B cell (primary cell): Measurements from ENCODE around the gene KIF11. TPM values are rescaled to one million over a fixed set of nuclear protein-coding genes. Genes with fewer than 3 reads are reported as not detected.
A peak's percentile ranks its signal among the peaks of the same experiment; 100 is the strongest.

Experiments
- ATAC-seq: fragments of 200-7000 bp; cut with Tn5 transposase; one replicate; pipeline ENCODE4 v1.10.0; 2021; ENCODE audit warnings: low read depth, mild to moderate bottlenecking, moderate number of reproducible peaks, moderate library complexity
- CTCF ChIA-PET: fragments of 350-600 bp; sonication (Branson Sonifier 250); formaldehyde crosslinking; loops from one replicate; lab custom pipeline; 2021; ENCODE audit warnings: antibody characterized with exemption, inconsistent platforms; lab: Charles Lee
- POLR2A ChIA-PET: fragments of 350-600 bp; sonication (Branson Sonifier 250); formaldehyde crosslinking; loops from one replicate; lab custom pipeline; 2021; ENCODE audit warnings: antibody characterized with exemption; lab: Charles Lee
- DNase-seq: peaks from one replicate; pipeline ENCODE4 v3.0.0; 2013
- H2AFZ ChIP-seq: 2 replicates; pipeline ENCODE4 v1.6.1; 2012; ENCODE audit warnings: mild to moderate bottlenecking, low read depth, low read length; ENCODE audit not compliant: insufficient read depth, poor library complexity, severe bottlenecking
- H3K27ac ChIP-seq, 2 donors: 1 replicate in 1 of 2; 2 replicates in 1 of 2; pipeline ENCODE4 v1.5.1; 2012 to 2013; ENCODE audit warnings: low read length in 2 of 2, mild to moderate bottlenecking in 2 of 2, moderate library complexity in 1 of 2
- H3K27me3 ChIP-seq, 4 experiments: fragments of 200-600 bp in 1 of 4; sonication (generic) in 1 of 4; replicated peaks in 1 of 4; 1 replicate in 2 of 4; 2 replicates in 2 of 4; pipeline versions ENCODE4 v1.6.1 to v1.7.0; 2013 to 2016; ENCODE audit warnings: low read length in 3 of 4, mild to moderate bottlenecking in 2 of 4, mixed read lengths in 1 of 4, moderate library complexity in 1 of 4; ENCODE audit not compliant: insufficient read depth in 4 of 4, control insufficient read depth in 3 of 4; ENCODE audit errors: control extremely low read depth in 1 of 4
- H3K36me3 ChIP-seq, 2 experiments: replicated peaks in 1 of 2; 1 replicate in 1 of 2; 2 replicates in 1 of 2; pipeline versions ENCODE4 v1.6.1 to v1.7.1; 2013; ENCODE audit warnings: low read length in 1 of 2; ENCODE audit not compliant: insufficient read depth in 2 of 2, control insufficient read depth in 1 of 2; ENCODE audit errors: control extremely low read depth in 1 of 2, extremely low read depth in 1 of 2
- H3K4me1 ChIP-seq, 2 donors: fragments of 200-600 bp in 1 of 2; sonication (generic) in 1 of 2; 1 replicate in 1 of 2; 2 replicates in 1 of 2; pipeline versions ENCODE4 v1.5.1 to v1.6.1; 2013 to 2017; ENCODE audit warnings: low read length in 2 of 2; ENCODE audit not compliant: control insufficient read depth in 2 of 2, insufficient read depth in 2 of 2
- H3K4me2 ChIP-seq: replicated peaks from 2 replicates; pipeline ENCODE3; 2012; ENCODE audit warnings: mild to moderate bottlenecking, low read depth, low read length; ENCODE audit not compliant: poor library complexity, severe bottlenecking
- H3K4me3 ChIP-seq, 5 experiments: fragments of 200-600 bp in 1 of 5; sonication (generic) in 1 of 5; 1 replicate in 3 of 5; 2 replicates in 2 of 5; pipeline versions ENCODE4 v1.5.1 to v1.7.0; 2011 to 2016; ENCODE audit warnings: low read length in 4 of 5, mild to moderate bottlenecking in 4 of 5, low read depth in 2 of 5, control low read depth in 1 of 5, moderate library complexity in 1 of 5; ENCODE audit not compliant: insufficient read depth in 1 of 5; ENCODE audit errors: control extremely low read depth in 1 of 5, extremely low read depth in 1 of 5
- H3K79me2 ChIP-seq: fragments of 200-600 bp; sonication (generic); one replicate; pipeline ENCODE4 v1.6.0; 2016; ENCODE audit warnings: low read length; ENCODE audit not compliant: control insufficient read depth, insufficient read depth
- H3K9ac ChIP-seq: fragments of 200-600 bp; sonication (generic); 2 replicates; pipeline ENCODE4 v1.6.1; 2017; ENCODE audit warnings: mild to moderate bottlenecking, low read length, moderate library complexity
- H3K9me3 ChIP-seq, 3 donors: one replicate each; pipeline versions ENCODE4 v1.6.1 to v1.7.1; 2013; ENCODE audit warnings: low read length in 2 of 3; ENCODE audit not compliant: control insufficient read depth in 2 of 3, insufficient read depth in 1 of 3; ENCODE audit errors: control extremely low read depth in 1 of 3
- H4K20me1 ChIP-seq: 2 replicates; pipeline ENCODE4 v1.6.0; 2012; ENCODE audit warnings: mild to moderate bottlenecking, low read length; ENCODE audit not compliant: insufficient read depth, control insufficient read depth, poor library complexity, severe bottlenecking
- H3K27ac Mint-ChIP-seq: one replicate; pipeline ENCODE4 v1.8.0; 2021; ENCODE audit warnings: mixed read lengths
- H3K27me3 Mint-ChIP-seq: one replicate; pipeline ENCODE4 v1.8.0; 2021; ENCODE audit warnings: mixed read lengths
- H3K4me1 Mint-ChIP-seq: one replicate; pipeline ENCODE4 v1.8.0; 2021; ENCODE audit warnings: mixed read lengths
- H3K4me3 Mint-ChIP-seq: one replicate; pipeline ENCODE4 v1.8.0; 2021; ENCODE audit warnings: mixed read lengths
- H3K9me3 Mint-ChIP-seq: one replicate; pipeline ENCODE4 v1.8.0; 2022; ENCODE audit warnings: mixed read lengths; ENCODE audit not compliant: insufficient read depth
- CTCF ChIP-seq: fragments of 200-600 bp; IDR thresholded peaks from one replicate; pipeline ENCODE4 v1.8.0; 2022; ENCODE audit warnings: antibody characterized with exemption, mild to moderate bottlenecking
- EZH2 ChIP-seq: IDR thresholded peaks from 2 replicates; pipeline ENCODE4 v1.6.1; 2012; ENCODE audit warnings: borderline replicate concordance, low read depth, mild to moderate bottlenecking, moderate library complexity, low read length; ENCODE audit not compliant: insufficient read depth, poor library complexity, severe bottlenecking
- WGBS: methylation state at CpG from one replicate; pipeline ENCODE4 v1.1.5; 2013; ENCODE audit warnings: missing lambda C conversion rate; ENCODE audit not compliant: insufficient coverage; 5-methylcytosine and 5-hydroxymethylcytosine counted together
- intact Hi-C: fragments of 100-400 bp; cut with micrococcal nuclease; formaldehyde crosslinking; loops from one replicate; pipeline ENCODE4 v1.10.0; 2022
- polyA plus RNA-seq: library from polyadenylated mRNA; depleted of rRNA; stranded (reverse); fragments of >200 nt; gene quantifications from 2 replicates; pipeline ENCODE4 v1.2.3, GENCODE V29; 2012
- total RNA-seq, 2 donors: library from RNA; stranded (reverse); fragments of 120-200 nt in 1 of 2; gene quantifications; 1 replicate in 1 of 2; 2 replicates in 1 of 2; pipeline versions ENCODE4 v1.2.3 to v1.2.4, GENCODE V29; 2013 to 2022

The KIF11 gene
- total and polyA plus RNA-seq, 2 donors (not counting 1 experiment from before 2014, with no cell fraction given): 0.64 to 1.8 TPM

GRCh38 chr10:92699193-92699517 lies 106.2 kb downstream of the KIF11 start:
- 0% methylated on average over 3 of the region's 3 CpGs for WGBS
- no peak for TF ChIP-seq CTCF
- TF ChIP-seq EZH2: no peak
- Mint-ChIP-seq H3K27ac (peak overlapping the region; percentile 84), H3K4me3 (peak overlapping the region; percentile 82), H3K9me3 (no peaks in the 10 kb centered on the region), H3K27me3 (no peaks in the 10 kb centered on the region), H3K4me1 (peaks cover 65% of the 10 kb centered on the region)
- no peaks in the 10 kb centered on the region for H4K20me1 ChIP-seq
- peak; percentile 8 for ATAC-seq
- no peaks in the 10 kb centered on the region for H3K9me3 ChIP-seq
- DNase-seq: no peak
- peaks cover 50 to 64% of the 10 kb centered on the region in 2 donors for H3K4me1 ChIP-seq
- peak overlapping the region; percentile 79 for H3K9ac ChIP-seq
- ChIA-PET CTCF (interaction anchor here (0.7 to 3.4 kb wide), 8 partner anchors 9 to 186 kb away, joined by 3 to 18 read pairs (median 4); partner anchors contain the start of gene HHEX), POLR2A (interaction anchor here (0.6 to 6.4 kb wide), 10 partner anchors 8 to 90 kb away, joined by 3 to 44 read pairs (median 4); partner anchors contain the start of gene HHEX)
- H3K27me3 ChIP-seq: no peaks in the 10 kb centered on the region
- peak overlapping the region; percentile 94 for H2AFZ ChIP-seq
- intact Hi-C loops: loop anchor here (1.0 to 2.0 kb wide), 2 partner anchors 8 to 14 kb away; no protein-coding TSS in a partner anchor
- peak overlapping the region; percentile 49 to 76 (median 62) for H3K4me3 ChIP-seq
- H3K27ac ChIP-seq: peak overlapping the region; percentile 45 to 83
- peaks cover 9 to 16% of the 10 kb centered on the region in 2 experiments for H3K36me3 ChIP-seq
- H3K4me2 ChIP-seq: peak overlapping the region; percentile 91
- H3K79me2 ChIP-seq: peaks cover 27% of the 10 kb centered on the region
